Upper lobe of left lung (tissue), 4 donors: ENCODE results near the gene SYT8.

ENCODE experiments used
- POLR2A ChIP-seq, 4 donors: fragments of 450-650 bp; IDR thresholded peaks; one replicate each; pipeline ENCODE4 v1.5.1; 2016 to 2017; ENCODE audit warnings: antibody characterized with exemption in 4 of 4, mild to moderate bottlenecking in 2 of 4
- POLR2AphosphoS5 ChIP-seq, 2 donors: sonication (generic); formaldehyde crosslinking; IDR thresholded peaks; one replicate each; pipeline ENCODE4 v1.5.1; 2017; ENCODE audit warnings: antibody characterized with exemption in 2 of 2
- TF ChIP-seq, protein P1 (sequence below), 6 experiments: fragments of 450-650 bp in 4 of 6; fragments of 200-600 bp in 2 of 6; sonication (generic) in 2 of 6; IDR thresholded peaks; one replicate each; pipeline ENCODE4 v1.5.1; 2016 to 2019; ENCODE audit warnings: antibody characterized with exemption in 6 of 6

DNA sequence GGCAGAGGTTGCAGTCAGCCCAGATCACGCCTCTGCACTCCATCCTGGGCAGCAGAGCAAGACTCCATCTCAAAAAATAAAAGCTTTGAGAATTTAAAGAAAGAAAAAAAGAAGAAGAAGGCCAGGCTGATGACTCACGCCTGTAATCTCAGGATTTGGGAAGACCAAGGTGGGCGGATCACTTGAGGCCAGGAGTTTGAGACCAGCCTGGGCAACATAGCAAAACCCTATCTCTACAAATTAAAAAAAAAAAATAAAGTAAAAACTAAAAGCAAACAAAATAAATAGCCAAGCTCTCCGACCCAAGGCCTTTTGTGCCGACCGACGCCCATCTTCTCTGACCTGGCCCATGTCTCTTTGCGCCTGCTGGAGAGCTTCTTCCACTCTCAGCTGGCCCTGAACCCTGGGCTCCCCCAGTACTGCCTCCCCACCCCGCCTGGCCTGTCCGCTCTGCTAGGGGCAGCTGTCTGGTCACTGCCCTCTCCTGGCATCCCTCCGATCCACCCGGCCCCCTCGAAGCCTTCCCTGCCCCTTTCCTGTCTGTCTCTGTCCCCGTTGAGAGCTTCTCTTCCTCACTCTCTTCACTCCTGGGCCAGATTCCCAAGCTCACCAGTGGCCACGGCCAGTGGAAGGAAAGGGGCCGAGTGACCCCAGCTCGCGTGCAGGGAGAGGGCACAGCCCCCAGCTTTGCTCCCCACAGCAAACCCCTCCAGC lies 13.3 kb downstream of the SYT8 start:
- TF ChIP-seq POLR2A (IDR thresholded peaks at IDR 0.05) (no peak), POLR2AphosphoS5 (IDR thresholded peaks at IDR 0.05) (no peak)
- TF ChIP-seq, protein P1, sequence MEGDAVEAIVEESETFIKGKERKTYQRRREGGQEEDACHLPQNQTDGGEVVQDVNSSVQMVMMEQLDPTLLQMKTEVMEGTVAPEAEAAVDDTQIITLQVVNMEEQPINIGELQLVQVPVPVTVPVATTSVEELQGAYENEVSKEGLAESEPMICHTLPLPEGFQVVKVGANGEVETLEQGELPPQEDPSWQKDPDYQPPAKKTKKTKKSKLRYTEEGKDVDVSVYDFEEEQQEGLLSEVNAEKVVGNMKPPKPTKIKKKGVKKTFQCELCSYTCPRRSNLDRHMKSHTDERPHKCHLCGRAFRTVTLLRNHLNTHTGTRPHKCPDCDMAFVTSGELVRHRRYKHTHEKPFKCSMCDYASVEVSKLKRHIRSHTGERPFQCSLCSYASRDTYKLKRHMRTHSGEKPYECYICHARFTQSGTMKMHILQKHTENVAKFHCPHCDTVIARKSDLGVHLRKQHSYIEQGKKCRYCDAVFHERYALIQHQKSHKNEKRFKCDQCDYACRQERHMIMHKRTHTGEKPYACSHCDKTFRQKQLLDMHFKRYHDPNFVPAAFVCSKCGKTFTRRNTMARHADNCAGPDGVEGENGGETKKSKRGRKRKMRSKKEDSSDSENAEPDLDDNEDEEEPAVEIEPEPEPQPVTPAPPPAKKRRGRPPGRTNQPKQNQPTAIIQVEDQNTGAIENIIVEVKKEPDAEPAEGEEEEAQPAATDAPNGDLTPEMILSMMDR (IDR thresholded peaks at IDR 0.05), result no peak
